Kasumi-1 (cell line): Measurements from ENCODE around the gene LAMC3.

Experiments used
- DNase-seq, 2 experiments: peaks; one replicate each; lab custom pipeline; 2025; lab: John Stamatoyannopoulos, UW

The LAMC3 gene

DNA sequence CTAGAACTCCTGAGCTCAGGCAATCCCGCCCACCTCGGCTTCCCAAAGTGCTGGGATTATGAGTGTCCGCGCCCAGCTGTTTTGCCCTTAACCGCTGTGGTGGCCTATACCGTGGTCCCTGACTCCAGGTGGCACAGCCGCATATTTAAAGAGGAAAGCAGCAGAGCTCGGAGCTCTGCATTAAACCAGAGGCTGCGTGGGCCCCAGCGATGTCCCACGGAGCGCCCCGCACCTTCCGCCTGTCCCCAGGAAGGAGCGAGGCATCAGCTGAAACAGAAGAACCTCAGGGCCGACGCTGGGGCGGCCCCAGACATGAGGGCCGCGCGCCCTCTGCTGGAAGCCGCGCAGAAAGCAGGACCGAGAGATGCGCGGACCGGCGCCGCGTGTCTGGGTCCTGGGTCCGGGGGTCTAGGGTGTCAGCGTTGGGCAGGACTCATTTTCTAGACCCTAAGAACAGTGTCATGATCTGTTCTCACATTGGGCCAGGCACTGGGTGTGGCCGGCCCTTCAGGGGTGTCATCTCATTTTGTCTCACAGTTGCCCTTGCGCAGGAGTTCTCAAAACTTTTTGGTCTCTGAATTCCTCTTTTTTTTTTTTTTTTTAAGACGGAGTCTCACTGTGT is 37.7 kb downstream of the LAMC3 start:
- peak; percentile 74 to 82 for DNase-seq

DNA sequence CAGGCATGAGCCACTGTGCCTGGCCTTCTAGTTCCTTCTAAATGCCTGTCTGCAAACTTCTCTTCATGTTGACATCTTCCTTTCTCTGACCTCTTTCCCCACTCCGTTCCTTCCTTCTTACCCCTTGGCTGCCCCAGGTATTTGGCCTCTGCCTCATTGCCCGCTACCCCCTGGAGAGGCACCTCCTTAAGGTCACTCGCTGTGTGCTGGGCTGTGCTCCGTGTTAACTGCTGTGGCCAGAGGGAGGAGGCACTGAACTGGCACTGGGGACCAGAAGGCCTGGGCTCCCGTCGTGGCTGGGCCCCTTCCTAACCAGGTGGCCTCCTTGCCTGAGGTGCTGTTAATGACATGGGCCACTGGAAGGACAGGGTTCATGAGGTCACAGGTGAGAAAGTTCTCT is 39.4 kb downstream of the LAMC3 start:
- DNase-seq = no peak

DNA sequence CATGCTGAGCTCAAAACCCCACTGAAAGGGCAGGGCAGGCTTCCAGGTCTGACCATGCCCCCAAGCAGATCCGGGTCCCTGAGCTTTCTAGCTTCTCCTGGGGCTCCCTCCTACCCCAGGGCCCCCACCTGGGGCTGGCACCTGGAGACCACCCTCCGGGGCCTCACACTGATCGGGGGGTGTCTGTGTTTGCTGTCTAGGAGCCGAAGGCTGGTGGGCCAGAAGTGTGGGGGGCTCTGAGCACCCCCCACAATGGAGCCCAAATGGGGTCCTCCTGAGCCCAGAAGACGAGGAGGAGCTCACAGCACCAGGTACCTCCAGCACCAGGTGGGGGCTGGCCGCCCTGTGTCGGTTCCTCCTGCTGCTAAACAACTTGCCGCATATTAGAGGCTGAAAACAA is 39.8 kb downstream of the LAMC3 start:
- no peak for DNase-seq

DNA sequence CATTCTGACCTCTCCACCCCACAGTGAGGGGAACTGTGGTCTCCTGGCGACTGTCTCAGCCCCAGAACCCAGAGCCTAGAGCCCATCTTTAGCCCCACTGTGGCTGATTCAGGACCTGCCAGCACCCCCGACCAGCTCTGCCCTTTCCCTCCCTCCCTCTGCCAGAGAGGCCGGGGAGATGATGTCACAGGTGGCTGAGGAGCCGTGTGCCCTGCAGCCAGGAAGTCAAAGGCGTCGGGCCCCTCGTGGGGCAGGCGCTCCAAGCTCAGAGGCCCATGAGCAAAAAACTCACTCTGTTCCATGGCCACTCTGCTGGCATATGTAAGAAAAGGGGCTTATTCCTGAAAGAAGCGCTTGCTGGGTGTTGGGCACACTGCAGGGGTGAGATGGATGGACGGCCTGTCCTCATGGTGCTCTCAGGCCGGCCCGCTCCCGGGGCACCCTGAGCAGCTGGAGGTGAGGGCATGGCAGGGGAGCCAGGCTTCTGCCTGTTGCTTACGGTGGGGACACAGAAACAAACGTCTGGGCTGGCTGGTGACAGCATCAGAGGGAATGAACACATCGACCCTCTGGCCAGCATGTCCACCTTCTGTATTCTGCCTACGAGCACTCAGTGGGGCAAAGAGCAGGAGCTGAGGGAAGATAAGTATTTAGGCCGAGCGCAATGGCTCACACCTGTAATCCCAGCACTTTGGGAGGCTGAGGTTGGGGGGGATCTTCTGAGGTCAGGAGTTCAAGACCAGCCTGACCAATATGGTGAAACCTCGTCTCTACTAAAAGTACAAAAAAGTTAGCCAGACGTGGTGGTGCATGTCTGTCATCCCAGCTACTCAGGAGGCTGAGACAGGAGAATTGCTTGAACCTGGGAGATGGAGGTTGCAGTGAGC is 41.1 kb downstream of the LAMC3 start:
- peak in 1 of 2 experiments; percentile 3 for DNase-seq

DNA sequence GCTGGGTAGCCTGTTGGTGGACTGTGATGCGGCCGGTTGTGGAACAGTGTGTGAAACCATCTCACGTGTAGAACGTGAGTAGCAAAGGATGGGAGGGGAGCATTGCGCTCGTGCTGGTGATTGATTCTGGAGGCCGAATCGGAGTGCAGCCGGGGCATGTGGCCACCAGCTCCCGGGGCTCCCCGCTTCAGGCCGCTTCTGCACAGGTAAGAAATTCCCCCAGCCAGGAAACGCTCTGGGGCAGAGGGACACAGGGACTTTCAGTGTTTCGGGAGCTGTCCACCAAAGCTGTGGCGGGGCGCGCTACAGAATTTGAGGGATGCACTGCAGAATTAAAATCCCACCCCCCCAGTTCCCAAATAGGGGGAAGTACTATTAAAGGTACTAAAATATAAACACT is 41.9 kb downstream of the LAMC3 start:
- DNase-seq = no peak

DNA sequence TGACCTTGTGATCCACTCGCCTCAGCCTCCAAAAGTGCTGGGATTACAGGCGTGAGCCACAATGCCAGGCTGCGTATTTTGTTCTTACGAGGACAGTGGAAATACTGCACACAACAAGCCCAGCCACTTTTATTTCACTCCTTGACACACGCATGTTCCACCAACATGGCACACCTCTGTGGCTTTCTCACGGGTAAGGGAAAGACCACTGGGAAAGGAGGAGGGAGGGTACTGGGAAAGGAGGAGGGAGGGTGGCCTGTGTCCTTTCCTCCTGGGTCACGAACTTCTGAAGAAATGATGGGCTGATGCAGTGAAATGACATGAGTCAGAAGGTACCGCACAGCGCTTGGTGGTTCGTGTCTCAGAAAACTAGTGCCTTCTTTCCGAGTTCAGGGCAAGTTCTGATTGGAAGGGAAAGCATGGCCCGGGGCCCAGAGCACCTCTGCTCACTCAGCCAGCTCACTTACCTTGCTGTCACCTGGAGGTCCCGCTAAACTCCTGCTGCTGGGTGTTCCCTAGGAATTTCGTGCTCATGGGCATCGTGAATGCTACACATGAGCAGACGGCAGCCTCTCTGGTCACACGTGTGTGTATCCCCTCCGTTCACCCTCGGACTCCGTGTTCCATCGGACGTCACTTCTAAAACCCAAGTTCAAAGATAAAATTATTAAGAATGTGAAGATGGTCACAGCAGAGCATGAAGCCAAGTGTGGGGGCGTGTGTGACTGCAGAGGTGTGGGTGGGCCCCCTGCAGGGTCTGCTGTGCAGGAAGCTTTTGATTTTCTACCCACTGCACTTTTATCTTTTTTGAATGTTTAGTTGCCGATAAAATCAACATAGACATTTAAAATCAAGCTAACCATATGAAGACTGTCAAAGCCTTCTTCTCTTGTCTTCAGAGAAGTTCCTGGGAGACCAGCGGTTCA is 42.9 kb downstream of the LAMC3 start:
- no peak for DNase-seq

DNA sequence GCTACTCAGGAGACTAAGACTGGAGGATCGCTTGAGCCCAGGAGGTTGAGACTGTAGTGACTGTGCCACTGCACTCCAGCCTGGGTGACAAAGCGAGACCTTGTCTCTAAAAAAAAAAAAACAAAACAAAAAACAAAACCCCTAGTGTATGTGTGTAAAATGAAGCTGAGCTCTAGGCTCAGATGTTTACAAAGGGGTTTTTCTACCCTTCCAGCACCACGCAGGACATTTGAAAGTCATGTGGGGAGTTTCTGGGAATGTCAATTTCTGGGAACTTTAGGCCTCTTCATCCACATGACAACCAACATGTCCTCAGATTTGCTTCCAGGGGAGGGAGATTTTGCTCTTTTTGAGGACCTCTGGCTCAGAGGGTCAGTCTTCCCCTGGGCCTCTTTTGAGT is 44.9 kb downstream of the LAMC3 start:
- no peak for DNase-seq

DNA sequence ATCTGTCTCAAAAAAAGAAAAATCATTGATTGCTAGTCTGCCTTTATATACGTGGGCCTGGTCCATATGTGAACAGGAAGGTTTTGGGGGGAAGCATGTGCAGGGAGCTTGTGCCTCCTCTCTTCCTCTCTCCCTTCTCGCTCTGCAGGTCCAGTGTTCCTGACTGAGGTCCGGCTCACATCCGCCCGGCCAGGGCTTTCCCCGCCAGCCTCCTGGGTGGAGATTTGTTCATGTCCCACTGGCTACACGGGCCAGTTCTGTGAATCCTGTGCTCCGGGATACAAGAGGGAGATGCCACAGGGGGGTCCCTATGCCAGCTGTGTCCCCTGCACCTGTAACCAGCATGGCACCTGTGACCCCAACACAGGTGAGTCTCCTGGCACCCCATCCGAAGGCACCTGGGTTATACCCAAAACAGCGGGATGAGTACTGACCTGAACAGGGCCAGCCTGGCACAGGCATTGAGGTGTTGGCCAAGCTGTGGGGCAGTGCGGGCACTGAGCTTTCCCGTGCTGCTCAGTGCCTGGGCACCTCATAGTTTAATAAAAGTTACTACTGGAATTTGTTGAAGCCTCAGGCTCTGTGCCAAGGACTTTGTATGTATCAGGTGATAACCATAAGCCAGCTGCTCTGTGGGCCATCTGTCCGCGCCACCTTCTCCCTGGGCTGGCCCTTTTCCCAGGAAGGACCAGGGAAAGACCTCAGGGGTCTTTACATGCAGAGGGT is 48.0 kb downstream of the LAMC3 start:
- no peak for DNase-seq

DNA sequence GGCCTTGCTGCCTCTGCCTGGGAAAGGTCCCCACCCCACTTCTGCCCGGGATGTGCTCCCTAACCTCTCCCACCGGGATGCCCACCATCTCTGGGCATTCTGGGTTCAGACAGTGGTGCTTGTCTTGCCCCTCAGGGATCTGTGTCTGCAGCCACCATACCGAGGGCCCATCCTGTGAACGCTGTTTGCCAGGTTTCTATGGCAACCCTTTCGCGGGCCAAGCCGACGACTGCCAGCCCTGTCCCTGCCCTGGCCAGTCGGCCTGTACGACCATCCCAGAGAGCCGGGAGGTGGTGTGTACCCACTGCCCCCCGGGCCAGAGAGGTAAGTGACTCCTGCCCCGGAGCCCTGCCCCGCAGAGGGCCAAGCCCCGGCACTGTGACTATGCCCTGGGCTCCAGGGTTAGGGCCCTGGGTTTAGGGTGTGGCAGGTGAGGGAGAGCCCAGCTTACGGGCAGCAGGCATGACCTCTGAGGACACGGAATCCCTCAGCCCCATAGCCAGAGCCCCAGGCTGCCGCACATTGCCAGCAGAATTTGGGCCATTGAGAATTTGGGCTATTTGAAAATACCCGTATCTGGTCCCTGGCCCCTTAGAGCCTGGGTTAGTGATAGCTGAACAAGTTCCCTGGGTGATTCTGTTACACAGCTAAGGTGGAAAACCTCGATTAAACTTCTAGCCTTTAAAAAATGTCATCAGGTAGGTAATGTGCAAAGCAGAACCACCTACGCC is 52.1 kb downstream of the LAMC3 start:
- DNase-seq = no peak

DNA sequence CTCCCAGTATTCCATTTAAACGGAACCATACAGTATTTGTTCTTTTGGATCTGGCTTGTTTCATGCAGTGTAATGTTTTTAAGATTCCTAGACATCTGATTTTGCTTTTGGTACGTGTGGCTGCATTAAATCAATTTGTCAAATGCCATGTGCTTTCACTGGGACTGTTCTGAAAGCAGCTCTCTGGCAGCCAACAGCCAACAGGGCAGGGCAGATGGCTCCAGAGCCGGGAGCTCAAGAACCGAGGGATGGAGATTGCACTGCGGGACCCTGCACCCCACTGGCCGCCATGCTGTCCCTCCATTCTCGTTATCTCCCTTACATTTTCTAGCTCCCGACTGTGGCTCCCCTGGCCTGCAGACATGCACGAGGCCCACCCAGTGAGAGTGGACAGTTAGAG is 54.0 kb downstream of the LAMC3 start:
- no peak for DNase-seq

DNA sequence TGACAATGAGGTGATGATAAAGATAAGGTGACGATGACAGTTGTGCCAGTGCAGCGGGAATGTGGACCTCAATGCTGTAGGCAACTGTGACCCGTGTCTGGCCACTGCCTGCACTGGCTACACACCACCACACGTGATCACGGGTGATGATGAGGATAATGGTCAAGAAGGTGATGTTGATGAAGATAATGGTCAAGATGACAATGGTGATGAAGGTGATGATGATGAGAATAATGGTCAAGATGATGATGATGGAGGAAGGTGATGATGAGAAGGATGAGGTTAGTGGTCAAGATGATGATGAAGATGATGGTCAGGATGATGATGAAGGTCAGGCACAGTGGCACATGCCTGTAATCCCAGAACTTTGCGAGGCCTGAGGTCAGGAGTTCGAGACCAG is 56.6 kb downstream of the LAMC3 start:
- DNase-seq = no peak

DNA sequence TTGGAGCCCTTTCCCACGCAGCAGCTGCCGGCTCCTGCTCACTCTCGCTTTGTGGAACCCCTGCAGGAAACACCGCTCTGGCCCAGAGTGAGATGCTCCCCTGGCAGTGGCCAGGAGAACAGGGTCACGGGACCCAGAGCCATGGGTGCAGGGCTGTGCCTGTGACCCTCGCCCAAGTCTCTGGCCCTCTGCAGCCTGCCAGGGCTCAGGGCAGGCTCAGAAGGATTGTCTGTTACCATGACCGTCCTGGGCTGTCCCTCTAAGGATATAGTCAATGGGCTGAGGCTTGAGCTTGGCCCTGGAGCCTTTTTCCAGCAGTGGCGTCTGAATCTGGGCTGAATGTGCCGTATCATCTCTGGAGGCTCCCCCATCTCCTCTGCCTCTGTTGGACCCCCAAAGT is 58.7 kb downstream of the LAMC3 start:
- no peak for DNase-seq

DNA sequence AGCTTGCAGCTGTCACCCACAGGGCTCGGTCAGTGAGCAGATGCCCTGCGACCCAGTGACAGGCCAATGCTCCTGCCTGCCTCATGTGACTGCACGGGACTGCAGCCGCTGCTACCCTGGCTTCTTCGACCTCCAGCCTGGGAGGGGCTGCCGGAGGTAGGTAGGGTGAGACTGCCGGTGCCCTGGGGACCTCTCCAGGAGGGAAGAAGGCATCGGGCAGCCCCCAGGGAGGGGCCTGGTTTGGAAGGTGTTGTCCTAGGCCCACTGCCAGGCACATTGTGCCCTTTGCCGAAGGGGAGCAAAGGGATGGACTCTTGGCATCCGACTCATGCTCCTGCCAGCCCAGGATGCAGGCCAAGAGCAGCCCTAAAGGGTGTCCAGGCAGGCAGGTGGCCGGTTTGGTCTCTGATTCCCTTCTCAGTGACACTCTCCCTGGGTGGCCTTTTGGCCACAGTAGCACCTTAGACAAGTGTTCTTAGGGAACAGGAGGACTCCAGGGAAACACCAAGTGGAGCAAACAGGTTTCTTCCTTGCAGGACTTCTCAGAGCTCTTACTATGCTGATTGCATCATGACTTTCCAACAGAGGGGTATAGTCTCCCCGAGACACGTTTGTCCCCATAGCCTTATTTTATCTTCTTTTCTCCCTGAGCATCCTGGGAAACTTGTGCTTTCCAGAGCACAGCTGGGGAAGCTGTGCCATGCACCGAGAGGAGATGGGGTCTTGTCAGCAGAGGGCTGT is 59.3 kb downstream of the LAMC3 start:
- no peak for DNase-seq

DNA sequence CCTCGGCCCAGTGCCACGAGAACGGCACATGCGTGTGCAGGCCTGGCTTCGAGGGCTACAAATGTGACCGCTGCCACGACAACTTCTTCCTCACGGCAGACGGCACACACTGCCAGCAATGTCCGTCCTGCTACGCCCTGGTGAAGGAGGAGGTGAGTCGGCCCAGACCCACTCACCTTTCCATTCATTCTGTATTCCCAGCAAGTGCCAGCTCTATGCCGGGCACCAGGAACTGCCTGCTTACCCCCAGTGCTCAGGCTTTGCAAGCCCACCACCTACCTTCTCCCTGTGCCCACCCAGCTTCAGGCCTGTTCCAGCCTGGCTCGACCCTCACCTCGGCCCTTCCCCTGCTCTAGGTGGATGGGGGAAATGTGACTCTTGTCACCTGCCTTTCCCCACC is 60.7 kb downstream of the LAMC3 start:
- DNase-seq = no peak

DNA sequence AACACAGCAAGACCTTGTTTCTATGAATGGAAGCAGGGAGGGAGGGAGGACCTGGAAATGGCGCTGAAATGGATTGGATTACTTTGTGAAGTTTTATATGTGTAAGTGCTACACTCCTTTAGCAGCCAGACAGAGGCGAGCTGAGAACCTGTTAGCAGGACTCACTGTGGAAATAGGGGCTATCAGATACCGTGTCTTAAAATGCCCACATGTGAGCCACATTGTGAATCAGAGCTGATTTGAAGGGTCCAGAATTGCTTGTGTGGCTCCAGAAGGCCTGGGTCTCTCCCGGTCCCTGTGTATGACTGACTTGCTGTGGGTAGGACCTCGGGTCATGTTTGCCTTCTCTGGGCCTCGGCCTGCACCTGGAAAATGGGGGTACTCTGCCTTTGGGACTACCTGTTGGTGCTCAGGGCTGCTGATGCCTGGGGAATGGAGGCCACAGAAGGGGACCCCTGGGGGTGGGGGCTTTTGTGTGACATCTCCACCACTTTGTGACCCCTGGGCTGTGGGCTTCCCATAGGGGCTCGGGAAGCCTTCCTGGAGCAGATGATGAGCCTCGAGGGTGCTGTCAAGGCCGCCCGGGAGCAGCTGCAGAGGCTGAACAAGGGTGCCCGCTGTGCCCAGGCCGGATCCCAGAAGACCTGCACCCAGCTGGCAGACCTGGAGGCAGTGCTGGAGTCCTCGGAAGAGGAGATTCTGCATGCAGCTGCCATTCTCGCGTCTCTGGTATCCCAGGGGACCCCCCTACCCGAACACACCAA is 63.3 kb downstream of the LAMC3 start:
- DNase-seq = no peak

DNA sequence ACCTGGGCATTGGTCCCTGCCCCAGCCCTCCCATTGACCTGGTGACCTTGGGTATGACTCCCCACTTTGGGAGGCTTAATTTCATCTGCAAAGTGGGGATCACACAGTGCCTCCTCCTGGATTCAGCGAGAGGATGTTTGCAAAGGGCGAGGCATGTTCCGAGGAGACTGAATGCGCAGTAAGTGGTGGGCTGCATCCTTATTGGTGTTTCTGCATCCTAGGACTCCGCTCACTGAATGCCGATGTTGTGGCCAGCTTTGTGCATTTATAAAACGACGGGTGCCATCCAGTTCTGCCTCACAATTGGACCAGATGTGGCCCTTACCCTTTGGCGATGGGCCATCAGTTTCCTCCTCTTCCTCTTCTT is 63.9 kb downstream of the LAMC3 start:
- DNase-seq = no peak

DNA sequence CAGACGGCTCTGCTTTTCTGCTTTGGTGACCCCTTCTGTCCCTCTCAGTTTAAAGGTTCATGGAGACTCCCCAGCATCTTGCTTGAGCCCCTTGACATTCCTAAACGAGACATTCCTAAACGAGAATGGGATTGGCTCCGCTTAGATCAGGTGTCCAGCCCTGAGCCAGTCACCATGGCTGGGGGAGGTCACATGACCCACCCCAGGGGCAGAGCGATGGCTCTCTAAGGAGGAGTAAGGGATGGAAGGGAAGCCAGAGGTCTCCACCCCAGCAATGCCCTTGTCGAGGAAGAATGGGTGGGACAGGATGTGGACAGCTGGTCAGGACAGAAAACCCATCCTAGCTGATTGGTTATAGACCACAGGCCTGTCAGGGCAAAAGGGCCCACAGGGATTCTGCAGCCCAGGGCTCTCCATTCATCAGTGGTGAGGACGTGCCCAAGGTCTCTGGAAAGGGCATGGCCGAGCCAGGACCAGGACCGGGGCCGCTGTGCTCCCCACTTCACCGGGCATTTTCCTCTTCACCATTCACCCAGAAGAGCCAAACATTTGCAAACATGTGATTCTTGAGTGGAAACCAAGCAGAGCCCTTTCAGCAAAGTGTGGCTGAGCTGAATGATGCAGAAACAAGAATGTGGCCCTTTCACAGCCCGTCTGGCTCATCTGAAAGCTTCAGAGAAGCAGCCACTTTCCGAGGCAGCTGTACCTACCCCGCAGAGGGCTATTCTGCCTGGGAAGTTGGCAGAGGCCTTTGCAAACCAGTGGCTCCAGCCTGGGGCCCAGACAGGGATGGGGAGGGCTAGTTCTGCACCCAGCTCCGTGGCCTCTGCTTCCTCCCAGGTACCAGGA is 67.6 kb downstream of the LAMC3 start:
- DNase-seq = no peak

DNA sequence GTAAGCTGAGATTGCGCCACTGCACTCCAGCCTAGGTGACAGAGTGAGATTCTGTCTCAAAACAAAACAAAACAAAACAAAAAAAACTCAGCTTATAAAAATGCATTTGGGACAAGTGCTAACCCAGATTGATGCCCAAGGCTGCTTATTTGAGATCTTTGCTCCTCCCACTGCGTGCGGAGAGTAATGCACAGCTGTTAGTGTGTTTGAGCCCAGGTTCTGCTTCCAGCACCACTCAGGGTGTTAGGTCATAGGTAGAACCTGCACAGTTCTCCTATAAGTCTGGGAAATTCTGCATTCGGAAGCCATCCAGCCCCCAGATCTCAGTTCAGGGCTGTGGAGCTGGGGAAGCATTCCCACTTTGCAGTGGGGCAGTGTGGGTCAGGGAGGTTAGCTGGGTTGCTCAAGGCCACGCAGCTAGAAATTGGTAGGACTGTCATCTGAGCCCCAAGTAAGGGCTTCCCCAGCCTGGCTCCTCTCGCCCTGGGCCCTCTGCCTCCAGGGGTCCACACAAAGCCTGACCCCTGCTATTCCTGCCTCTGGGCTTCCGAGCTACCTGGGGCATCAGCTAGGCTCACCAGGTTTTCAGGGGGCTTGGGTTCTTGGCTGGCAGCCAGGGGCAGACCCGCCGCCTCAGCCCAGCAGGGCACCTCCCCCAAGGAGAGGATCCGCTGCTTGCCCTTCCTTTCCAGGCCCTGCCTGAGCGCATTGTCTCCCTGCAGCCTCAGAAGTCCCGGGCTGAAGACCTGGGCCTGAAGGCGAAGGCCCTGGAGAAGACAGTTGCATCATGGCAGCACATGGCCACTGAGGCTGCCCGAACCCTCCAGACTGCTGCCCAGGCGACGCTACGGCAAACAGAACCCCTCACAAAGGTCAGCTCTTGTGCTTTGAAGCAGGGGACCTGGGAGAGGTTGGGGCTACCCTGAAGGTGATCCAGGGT is 69.7 kb downstream of the LAMC3 start:
- DNase-seq = no peak
